Gastrocnemius medialis (tissue), 4 donors: Measurements from ENCODE around the gene TELO2. TPM values are rescaled to one million over a fixed set of nuclear protein-coding genes. Genes with fewer than 3 reads are reported as not detected.

Source experiments
- ATAC-seq, 2 donors: fragments of 150-250 bp; one replicate each; pipeline ENCODE4 v1.9.1; 2016
- DNase-seq, 2 donors: peaks; one replicate each; pipeline ENCODE4 v3.0.0-alpha.2; 2019
- H3K27ac ChIP-seq, 4 donors: fragments of 200-600 bp; sonication (generic); 1 replicate in 1 of 4; 2 replicates in 3 of 4; pipeline ENCODE4 v1.5.1; 2016 to 2018; ENCODE audit warnings: mild to moderate bottlenecking in 2 of 4, moderate library complexity in 1 of 4
- H3K27me3 ChIP-seq, 3 donors: fragments of 200-600 bp; sonication (generic) in 2 of 3; 1 replicate in 1 of 3; 2 replicates in 2 of 3; pipeline versions ENCODE4 v1.5.1 to v1.6.0; 2016 to 2019; ENCODE audit warnings: mild to moderate bottlenecking in 1 of 3, moderate library complexity in 1 of 3
- H3K36me3 ChIP-seq, 2 donors: fragments of 200-600 bp; sonication (generic) in 1 of 2; one replicate each; pipeline ENCODE4 v1.5.1; 2017 to 2018
- H3K4me1 ChIP-seq, 2 donors: fragments of 200-600 bp; sonication (generic) in 1 of 2; one replicate each; pipeline ENCODE4 v1.5.1; 2016 to 2017; ENCODE audit warnings: mild to moderate bottlenecking in 2 of 2
- H3K4me3 ChIP-seq, 4 donors: fragments of 200-600 bp; sonication (generic) in 3 of 4; 1 replicate in 1 of 4; 2 replicates in 3 of 4; pipeline ENCODE4 v1.5.1; 2016 to 2019; ENCODE audit warnings: mild to moderate bottlenecking in 2 of 4
- H3K9me3 ChIP-seq, 3 donors: fragments of 200-600 bp; sonication (generic) in 2 of 3; 1 replicate in 1 of 3; 2 replicates in 2 of 3; pipeline ENCODE4 v1.5.1; 2016 to 2019
- POLR2A ChIP-seq, 2 donors: fragments of 450-650 bp; IDR thresholded peaks; one replicate each; pipeline ENCODE4 v1.6.1; 2017; ENCODE audit warnings: antibody characterized with exemption in 2 of 2, mild to moderate bottlenecking in 2 of 2, moderate library complexity in 2 of 2
- in situ Hi-C, 4 donors: fragments of 200-750 bp; cut with MboI; loops; one replicate each; pipeline versions ENCODE4 v1.15.0 to v1.8.0; 2017; ENCODE audit warnings: low sequenced_read_pairs in 4 of 4
- intact Hi-C: fragments of 100-400 bp; cut with DNase I; formaldehyde crosslinking; loops from one replicate; pipeline ENCODE4 v1.15.1; 2023; ENCODE audit warnings: low total_unique reads
- total RNA-seq, 4 donors: library from RNA; depleted of rRNA; stranded (reverse); fragments of >200 nt; gene quantifications; one replicate each; pipeline versions ENCODE4 v1.1.0 to v1.2.3, GENCODE V29; 2016
- TF ChIP-seq, protein P1 (sequence below), 5 experiments: fragments of 450-650 bp in 3 of 5; fragments of 200-600 bp in 2 of 5; sonication (generic) in 2 of 5; IDR thresholded peaks in 4 of 5; conservative IDR thresholded peaks in 1 of 5; 1 replicate in 4 of 5; 2 replicates in 1 of 5; pipeline ENCODE4 v1.5.1; 2016 to 2019; ENCODE audit warnings: antibody characterized with exemption in 5 of 5, mild to moderate bottlenecking in 3 of 5, moderate library complexity in 3 of 5

TELO2 gene
- total RNA-seq, 4 donors from 2014 or later = 2.9 to 11.2 (median 9.8) TPM

- in situ Hi-C loops (no loop called here), intact Hi-C loops (no loop called here)
- H3K4me3 ChIP-seq = no peak overlapping the region
- no peaks in the 10 kb centered on the region for H3K4me1 ChIP-seq
- no peak overlapping the region for H3K27ac ChIP-seq
- ATAC-seq (no peak), DNase-seq (no peak)
- H3K27me3 ChIP-seq = no peaks in the 10 kb centered on the region
- no peaks in the 10 kb centered on the region for H3K9me3 ChIP-seq
- no peak for TF ChIP-seq POLR2A (IDR thresholded peaks at IDR 0.05)
- TF ChIP-seq, protein P1, sequence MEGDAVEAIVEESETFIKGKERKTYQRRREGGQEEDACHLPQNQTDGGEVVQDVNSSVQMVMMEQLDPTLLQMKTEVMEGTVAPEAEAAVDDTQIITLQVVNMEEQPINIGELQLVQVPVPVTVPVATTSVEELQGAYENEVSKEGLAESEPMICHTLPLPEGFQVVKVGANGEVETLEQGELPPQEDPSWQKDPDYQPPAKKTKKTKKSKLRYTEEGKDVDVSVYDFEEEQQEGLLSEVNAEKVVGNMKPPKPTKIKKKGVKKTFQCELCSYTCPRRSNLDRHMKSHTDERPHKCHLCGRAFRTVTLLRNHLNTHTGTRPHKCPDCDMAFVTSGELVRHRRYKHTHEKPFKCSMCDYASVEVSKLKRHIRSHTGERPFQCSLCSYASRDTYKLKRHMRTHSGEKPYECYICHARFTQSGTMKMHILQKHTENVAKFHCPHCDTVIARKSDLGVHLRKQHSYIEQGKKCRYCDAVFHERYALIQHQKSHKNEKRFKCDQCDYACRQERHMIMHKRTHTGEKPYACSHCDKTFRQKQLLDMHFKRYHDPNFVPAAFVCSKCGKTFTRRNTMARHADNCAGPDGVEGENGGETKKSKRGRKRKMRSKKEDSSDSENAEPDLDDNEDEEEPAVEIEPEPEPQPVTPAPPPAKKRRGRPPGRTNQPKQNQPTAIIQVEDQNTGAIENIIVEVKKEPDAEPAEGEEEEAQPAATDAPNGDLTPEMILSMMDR (IDR thresholded peaks at IDR 0.05 in 4 of 5, conservative IDR thresholded peaks at IDR 0.05 in 1 of 5) = no peak
- H3K36me3 ChIP-seq = peaks cover 0 to 88% of the 10 kb centered on the region in 2 donors
These were observed 40.6 kb upstream of the TELO2 start for GRCh38 chr16:1452530-1452929.

DNA sequence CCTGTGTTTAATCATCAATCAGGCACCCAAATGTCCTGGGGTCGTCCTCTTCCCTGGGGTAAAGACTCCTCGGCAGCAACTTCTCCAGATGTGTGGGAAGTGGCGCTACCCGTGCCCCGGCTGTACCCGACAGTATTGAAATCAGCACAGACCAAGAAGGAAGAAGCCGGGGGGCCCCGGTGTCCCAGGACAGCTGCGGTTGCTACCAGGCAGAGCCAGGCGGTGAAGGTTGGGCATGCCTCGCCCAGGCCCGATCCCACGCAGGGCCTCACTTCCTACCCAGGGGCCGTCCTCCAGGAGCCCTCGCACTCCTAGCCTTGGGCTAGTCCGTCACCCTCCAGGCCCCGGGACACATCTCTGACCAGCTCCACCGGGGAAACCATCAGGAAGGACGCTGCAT lies 39.8 kb upstream of the TELO2 start:
- no peaks in the 10 kb centered on the region for H3K27me3 ChIP-seq
- ATAC-seq (no peak), DNase-seq (no peak)
- TF ChIP-seq, protein P1 (IDR thresholded peaks at IDR 0.05 in 4 of 5, conservative IDR thresholded peaks at IDR 0.05 in 1 of 5) = no peak
- TF ChIP-seq POLR2A (IDR thresholded peaks at IDR 0.05) = no peak
- H3K27ac ChIP-seq = no peak overlapping the region
- H3K9me3 ChIP-seq = no peaks in the 10 kb centered on the region
- no peak overlapping the region for H3K4me3 ChIP-seq
- peaks cover 0 to 86% of the 10 kb centered on the region in 2 donors for H3K36me3 ChIP-seq
- intact Hi-C loops (no loop called here), in situ Hi-C loops (no loop called here)
- H3K4me1 ChIP-seq = no peaks in the 10 kb centered on the region

DNA sequence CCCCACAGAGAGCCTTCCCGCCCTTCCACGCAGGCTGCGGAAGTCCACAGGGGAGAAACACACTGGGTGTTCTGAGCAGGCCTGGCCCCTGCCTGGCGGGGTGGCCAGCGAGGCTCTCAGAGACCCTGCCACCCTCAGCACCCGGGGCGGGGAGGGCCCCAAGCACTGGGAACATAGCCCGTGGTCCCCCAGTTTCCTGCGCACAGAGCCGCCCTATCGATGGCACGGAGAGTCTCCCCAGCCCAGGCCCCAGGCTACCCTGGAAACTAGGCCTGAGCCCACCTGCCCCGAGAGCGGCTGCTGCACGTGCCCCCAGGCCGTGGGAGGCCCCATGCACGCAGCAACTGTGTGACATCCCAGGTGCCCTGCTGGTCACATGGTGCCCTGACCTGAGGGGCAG lies 38.6 kb upstream of the TELO2 start:
- no peak overlapping the region for H3K27ac ChIP-seq
- H3K36me3 ChIP-seq = peaks cover 0 to 82% of the 10 kb centered on the region in 2 donors
- no peaks in the 10 kb centered on the region for H3K4me1 ChIP-seq
- DNase-seq (no peak), ATAC-seq (no peak)
- intact Hi-C loops (no loop called here), in situ Hi-C loops (no loop called here)
- no peaks in the 10 kb centered on the region for H3K9me3 ChIP-seq
- no peak for TF ChIP-seq POLR2A (IDR thresholded peaks at IDR 0.05)
- TF ChIP-seq, protein P1 (IDR thresholded peaks at IDR 0.05 in 4 of 5, conservative IDR thresholded peaks at IDR 0.05 in 1 of 5) = no peak
- no peak overlapping the region for H3K4me3 ChIP-seq
- no peaks in the 10 kb centered on the region for H3K27me3 ChIP-seq

DNA sequence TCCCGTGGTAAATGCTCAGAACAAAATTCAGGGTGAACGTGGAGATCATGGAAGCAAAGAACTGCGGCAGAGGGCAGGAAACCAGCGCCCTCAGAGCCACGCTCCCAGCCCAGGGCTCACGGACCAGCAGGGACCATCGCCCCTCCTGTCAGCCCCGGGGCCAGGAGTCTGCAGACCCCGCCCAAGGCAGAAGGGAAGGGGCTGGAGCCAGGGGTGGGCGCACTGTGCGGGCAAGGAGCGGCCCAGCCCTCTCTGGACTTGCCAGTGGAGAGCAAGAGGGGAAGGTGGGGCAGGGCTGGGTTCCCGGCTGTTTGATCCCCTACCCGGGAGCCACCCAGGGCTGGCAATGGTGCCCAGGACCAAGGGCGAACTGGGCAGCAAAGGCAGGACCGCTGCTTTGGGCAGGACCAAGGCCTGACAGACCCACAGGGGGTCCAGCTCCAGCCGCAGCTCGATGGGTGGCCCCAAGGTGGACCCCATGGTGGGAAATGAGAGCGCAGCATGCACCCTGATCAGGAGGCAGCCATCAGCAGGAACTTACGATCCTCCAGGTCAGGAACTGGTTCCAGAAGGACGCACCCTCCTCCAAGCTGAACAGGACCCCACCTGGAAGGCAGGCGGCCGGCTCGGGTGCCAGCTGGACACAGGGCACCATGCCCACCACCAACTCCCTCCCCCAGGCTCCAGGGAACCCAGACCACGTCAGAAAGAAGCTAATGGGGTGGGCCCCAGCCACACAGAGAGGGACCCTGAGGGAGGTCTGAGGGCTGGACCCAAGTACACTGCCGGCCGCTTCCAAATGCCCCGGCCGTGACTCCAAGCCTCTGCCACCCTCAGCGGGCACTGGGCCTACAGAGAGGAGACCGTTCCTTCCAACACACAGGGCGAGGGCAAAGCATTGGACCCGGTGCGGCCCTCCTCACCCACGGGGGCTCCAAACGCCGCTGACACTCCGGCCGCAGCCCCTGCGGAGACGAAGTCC lies 37.7 kb upstream of the TELO2 start:
- peaks cover 0 to 79% of the 10 kb centered on the region in 2 donors for H3K36me3 ChIP-seq
- H3K4me1 ChIP-seq = no peaks in the 10 kb centered on the region
- TF ChIP-seq, protein P1 (IDR thresholded peaks at IDR 0.05 in 4 of 5, conservative IDR thresholded peaks at IDR 0.05 in 1 of 5) = no peak
- no peak for TF ChIP-seq POLR2A (IDR thresholded peaks at IDR 0.05)
- DNase-seq (no peak), ATAC-seq (no peak)
- intact Hi-C loops = no loop called here
- in situ Hi-C loops = no loop called here
- H3K27ac ChIP-seq = no peak overlapping the region
- no peaks in the 10 kb centered on the region for H3K9me3 ChIP-seq
- no peaks in the 10 kb centered on the region for H3K27me3 ChIP-seq
- H3K4me3 ChIP-seq = no peak overlapping the region
